Neuron (in vitro differentiated cells): ENCODE results near the gene IARS1.

ENCODE experiments used
- H2AFZ ChIP-seq: one replicate; pipeline ENCODE4 v1.6.1; 2013; ENCODE audit warnings: low read depth, mild to moderate bottlenecking, inconsistent platforms, low read length, moderate library complexity
- H3K27me3 ChIP-seq: one replicate; pipeline ENCODE4 v1.6.1; 2013; ENCODE audit warnings: low read length; ENCODE audit not compliant: insufficient read depth
- H3K36me3 ChIP-seq: one replicate; pipeline ENCODE4 v1.6.1; 2013; ENCODE audit warnings: low read length; ENCODE audit not compliant: insufficient read depth
- H3K4me1 ChIP-seq: one replicate; pipeline ENCODE4 v1.6.1; 2013; ENCODE audit warnings: low read length; ENCODE audit not compliant: insufficient read depth
- H3K4me3 ChIP-seq: 2 replicates; pipeline ENCODE4 v1.5.1; 2013; ENCODE audit warnings: mild to moderate bottlenecking, low read length, moderate library complexity
- H3K9me3 ChIP-seq: one replicate; pipeline ENCODE4 v1.6.1; 2013; ENCODE audit warnings: low read length

The IARS1 gene

GRCh38 chr9:92254381-92255337 is 38.8 kb downstream of the IARS1 start:
- H3K4me3 ChIP-seq, result no peak overlapping the region
- no peaks in the 10 kb centered on the region for H3K9me3 ChIP-seq
- no peaks in the 10 kb centered on the region for H3K27me3 ChIP-seq
- no peak overlapping the region for H2AFZ ChIP-seq
- H3K4me1 ChIP-seq, result no peaks in the 10 kb centered on the region
- H3K36me3 ChIP-seq, result peaks cover 96% of the 10 kb centered on the region

DNA sequence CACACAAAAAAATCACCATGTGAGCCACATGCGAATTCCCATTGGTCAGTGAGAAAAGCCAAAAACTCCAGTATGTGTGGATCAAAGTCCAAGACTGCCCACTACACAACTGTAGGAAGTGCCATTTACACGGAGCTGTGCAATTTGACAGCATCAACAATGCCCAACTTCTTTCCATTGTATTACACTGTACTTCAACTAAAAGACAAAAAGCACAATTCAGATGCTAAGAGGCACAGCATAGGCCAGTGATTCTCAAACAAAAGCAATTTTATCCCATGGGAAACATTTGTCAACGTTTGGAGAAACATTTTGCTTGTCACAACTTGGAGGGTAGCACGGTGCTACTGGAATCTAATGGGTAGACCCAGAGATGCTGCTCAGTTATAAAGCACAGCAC is 39.8 kb downstream of the IARS1 start:
- Histone ChIP-seq H3K36me3 (peaks cover 94% of the 10 kb centered on the region), H3K4me1 (no peaks in the 10 kb centered on the region), H3K27me3 (no peaks in the 10 kb centered on the region), H3K9me3 (no peaks in the 10 kb centered on the region), H3K4me3 (no peak overlapping the region), H2AFZ (no peak overlapping the region)

DNA sequence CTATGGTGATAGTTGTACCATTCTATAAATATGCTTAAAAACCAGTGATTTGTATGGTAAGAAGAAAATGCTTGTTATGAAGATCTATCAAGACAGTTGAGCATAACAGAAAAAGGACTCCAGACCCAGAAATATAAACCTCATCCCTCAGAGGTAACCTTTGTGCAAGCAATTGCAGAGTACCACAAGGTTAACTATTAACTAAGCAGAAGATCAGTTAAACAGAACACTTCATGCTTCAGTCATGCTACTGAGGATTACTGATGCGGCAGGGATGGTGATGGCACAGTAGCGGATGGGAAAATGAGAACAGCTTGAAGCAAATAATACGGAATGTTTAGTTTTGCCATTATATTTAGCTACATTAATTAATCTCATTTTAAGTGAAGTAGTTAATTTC is 45.5 kb downstream of the IARS1 start:
- Histone ChIP-seq H2AFZ (no peak overlapping the region), H3K9me3 (no peaks in the 10 kb centered on the region), H3K36me3 (peaks cover 89% of the 10 kb centered on the region), H3K27me3 (no peaks in the 10 kb centered on the region), H3K4me3 (no peak overlapping the region), H3K4me1 (no peaks in the 10 kb centered on the region)

- peaks cover 89% of the 10 kb centered on the region for H3K36me3 ChIP-seq
- no peaks in the 10 kb centered on the region for H3K27me3 ChIP-seq
- no peak overlapping the region for H2AFZ ChIP-seq
- no peaks in the 10 kb centered on the region for H3K4me1 ChIP-seq
- H3K4me3 ChIP-seq, result no peak overlapping the region
- H3K9me3 ChIP-seq, result no peaks in the 10 kb centered on the region
These were observed 46.2 kb downstream of the IARS1 start for GRCh38 chr9:92247296-92247695.

DNA sequence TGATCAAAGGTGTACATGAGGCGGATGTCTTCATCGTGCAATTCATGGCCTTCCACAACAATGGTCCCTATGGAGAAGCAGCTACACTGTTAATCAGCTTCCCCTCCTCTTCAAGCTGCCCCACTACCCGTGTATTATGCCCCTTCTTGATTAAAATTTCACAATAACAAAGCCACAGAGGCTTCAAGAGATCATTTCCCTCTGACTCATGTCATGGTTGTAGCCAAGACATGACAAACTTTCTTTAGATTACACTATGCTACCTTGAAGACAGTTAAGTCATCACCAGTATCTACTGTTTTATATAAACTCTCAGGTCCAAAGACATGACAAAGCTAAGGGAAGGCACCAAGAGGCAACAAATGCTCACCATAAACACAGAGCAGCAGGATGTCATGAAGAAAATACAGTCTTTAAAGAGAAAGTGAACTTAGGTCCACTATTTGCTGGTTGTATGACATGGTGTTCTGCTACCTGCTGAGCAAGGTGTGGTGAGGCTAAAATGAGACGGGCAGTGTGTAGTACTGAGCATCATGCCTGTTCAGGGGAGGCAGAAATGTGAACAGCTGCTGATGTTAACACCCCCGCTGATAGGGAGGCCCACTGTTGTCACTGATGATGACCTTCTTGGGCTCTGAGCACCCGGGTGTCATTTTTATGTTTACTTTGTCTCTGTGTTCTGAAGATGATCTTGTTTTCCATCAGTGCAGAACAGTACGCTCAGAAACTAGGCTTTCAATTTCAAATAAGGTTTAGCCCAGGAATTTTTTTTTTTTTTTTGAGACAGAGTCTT is 48.3 kb downstream of the IARS1 start:
- H3K9me3 ChIP-seq, result no peaks in the 10 kb centered on the region
- peaks cover 91% of the 10 kb centered on the region for H3K36me3 ChIP-seq
- H2AFZ ChIP-seq, result no peak overlapping the region
- no peaks in the 10 kb centered on the region for H3K4me1 ChIP-seq
- no peaks in the 10 kb centered on the region for H3K27me3 ChIP-seq
- no peak overlapping the region for H3K4me3 ChIP-seq
